GM21786 (cell line): ENCODE results near the gene TCEA2.
"Not testable (repeated sequence)": the region's sequence is repeated elsewhere in the genome, so short reads cannot be mapped to it uniquely, and the experiment has no call there.

Experiments
- ATAC-seq: cut with Tn5 transposase; IDR thresholded peaks from one replicate; pipeline ENCODE4 v1.9.1; 2021; ENCODE audit not compliant: unreplicated experiment

TCEA2 gene

GRCh38 chr20:64106435-64106961, 43.5 kb downstream of the TCEA2 start:
- no peak for ATAC-seq

- no peak for ATAC-seq
Measured at GRCh38 chr20:64106981-64107735, 44.2 kb downstream of the TCEA2 start, which contains the start of gene NPBWR2. Gene NPBWR2, minus strand, starts transcription at chr20:64107565. Its CDS starts 734 bp downstream, at chr20:64106831.

- ATAC-seq = no peak
Measured at GRCh38 chr20:64107736-64108457, 44.9 kb downstream of the TCEA2 start.

DNA sequence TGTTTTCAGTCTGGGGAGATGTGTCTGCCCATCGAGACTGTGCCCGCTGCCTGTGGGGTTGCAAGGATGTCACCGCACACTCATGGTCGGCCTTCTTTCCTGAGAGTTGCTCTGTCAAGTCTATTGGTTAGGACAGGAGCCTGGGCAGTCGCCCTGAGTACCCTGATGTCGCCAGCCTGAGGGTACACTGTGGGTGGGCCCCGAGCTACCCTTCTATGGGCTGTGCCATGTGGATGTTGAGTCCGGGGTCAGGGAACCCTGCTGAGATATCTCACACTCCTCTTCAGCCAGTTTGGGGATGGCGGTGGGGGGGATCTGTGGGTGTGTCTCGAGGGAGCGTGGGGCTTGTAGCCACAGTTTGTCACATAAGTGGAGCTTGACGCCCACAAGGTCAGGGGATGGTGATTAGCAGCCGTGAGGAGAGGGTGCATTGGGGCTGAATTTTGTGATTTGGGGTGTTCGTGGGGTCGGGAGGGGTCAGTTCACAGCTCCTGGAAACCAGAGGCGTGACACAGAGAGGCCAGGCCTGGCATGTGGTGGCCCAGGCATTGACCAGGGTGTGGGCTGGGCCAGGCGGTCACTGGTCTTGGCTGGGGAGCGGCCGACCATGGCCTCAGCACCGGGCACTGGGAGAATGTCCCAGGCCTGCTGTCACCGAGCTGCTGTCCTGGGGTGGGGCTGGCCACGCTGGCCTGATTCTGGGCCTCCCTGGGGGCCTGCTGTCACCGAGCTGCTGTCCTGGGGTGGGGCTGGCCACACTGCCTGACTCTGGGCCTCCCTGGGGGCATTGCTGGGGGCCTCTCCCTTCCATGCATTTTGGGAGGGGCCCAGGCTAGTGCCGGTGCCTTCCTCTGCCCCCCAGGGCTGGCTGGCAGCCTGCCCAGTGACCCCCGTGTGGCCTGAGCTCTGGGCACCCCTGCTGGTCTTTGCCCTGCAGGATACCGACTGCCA, 46.0 kb downstream of the TCEA2 start:
- no peak for ATAC-seq

DNA sequence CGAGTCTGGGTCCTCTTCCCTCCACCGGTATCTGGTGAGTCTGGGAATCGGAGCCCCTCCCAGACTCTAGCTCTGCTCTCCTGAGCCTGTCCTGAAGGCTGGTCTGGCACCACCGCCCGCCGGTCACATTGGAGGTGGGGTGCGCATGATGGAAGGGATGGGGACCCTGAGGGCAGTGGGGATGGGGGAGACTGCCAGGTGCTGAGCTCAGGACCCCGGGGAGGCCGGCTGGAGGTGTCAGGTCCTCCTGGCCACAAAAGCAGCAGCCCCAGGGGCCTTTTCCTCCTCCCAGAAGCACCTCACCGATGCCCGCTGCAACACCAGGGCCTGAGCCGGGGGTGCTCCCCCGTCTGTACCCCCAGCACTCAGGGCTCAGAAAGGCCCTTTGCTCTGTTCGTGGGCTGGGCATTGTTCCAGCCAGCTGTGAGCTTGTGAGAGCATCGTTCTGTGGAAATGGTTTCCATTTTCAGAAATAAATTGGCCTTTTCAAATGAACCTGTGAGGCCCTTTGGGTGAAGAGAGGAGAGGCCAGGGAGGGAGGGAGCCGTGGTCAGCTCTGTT, 46.9 kb downstream of the TCEA2 start:
- no peak for ATAC-seq

DNA sequence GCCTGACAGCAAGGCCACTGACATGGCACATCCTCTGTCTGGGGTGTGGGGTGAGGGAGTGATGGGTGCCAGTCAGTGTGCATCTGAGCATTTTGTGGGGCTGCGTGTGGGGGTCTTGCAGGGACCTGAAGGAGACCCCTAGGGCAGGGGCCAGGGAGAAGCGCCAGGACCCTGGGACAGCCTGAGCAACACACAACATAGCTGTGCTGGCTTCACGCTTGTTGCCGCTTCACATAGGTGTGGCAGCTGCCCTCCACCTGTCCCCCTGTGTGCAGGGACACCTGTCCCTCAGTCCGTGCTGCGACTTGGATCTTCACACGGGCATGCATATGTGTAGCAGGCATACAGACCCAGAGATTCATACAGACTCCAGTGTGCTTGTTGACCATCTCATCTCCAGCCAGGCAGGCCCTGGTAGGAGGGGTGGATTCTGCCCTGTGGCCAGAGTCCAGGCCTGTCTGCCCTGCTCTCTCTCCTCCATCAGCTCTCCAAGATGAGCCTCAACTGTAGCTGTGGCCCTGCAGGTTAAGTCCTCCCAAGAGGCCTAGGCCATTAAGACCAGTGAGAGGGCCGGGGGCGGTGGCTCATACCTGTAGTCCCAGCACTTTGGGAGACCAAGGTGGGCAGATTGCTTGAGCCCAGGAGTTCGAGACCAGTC, 47.5 kb downstream of the TCEA2 start:
- ATAC-seq = no peak

DNA sequence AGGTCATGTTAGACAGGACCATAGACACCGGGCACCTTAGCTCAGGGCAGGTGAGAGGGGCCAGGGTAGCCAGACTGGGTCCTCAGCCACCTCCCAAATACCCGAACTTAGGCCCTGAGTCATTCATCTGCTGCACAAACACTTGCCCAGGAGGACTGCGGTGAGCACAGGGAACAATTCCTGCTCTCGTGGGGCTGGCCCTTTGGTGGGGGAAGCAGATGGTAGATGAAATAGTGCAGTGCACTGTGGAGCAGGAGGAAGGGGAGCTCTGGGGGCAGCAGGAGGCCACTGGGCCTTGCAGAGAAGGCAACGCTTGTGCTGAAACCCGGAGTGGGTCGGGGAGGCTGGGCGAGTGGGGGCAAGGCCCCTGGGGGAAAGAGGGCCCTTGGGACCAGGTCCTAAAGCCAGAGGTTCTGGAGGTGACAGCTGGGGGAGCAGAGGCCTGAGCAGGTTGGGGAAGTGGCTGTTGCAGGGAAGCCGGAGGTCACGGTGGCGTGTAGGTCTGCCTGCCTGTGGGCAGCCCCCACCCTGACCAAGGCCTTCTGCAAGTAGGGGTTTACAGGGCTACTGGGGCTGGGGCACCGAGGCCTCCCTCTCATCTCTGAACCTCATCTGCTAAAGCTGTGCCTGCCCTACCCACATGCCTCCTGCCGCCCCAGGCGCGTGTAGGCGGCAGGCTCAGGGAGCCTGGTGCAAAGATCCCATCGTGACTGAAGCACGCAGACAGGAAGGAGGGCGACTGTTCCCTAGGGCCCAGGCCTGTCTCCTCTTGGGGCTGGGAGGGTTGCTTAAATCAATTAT, 49.0 kb downstream of the TCEA2 start:
- no peak for ATAC-seq

GRCh38 chr20:64112691-64113443, 49.9 kb downstream of the TCEA2 start:
- no peak for ATAC-seq

GRCh38 chr20:64113444-64113775, 50.4 kb downstream of the TCEA2 start:
- ATAC-seq = no peak

GRCh38 chr20:64113796-64114355, 50.9 kb downstream of the TCEA2 start:
- no peak for ATAC-seq

- ATAC-seq = no peak
Measured at GRCh38 chr20:64114356-64114971, 51.5 kb downstream of the TCEA2 start.

- ATAC-seq = no peak
Measured at GRCh38 chr20:64115171-64115911, 52.3 kb downstream of the TCEA2 start.

- ATAC-seq = no peak
Measured at GRCh38 chr20:64116016-64116415, 53.0 kb downstream of the TCEA2 start.

- ATAC-seq = no peak
Measured at GRCh38 chr20:64116541-64117431, 53.8 kb downstream of the TCEA2 start.

- not testable (repeated sequence) for ATAC-seq
Measured at GRCh38 chr20:64117432-64117777, 54.4 kb downstream of the TCEA2 start.

- no peak for ATAC-seq
Measured at GRCh38 chr20:64119301-64119680, 56.3 kb downstream of the TCEA2 start.
